GM18511 (cell line): ENCODE results near the gene STAT5A.

Experiments
- ATAC-seq: cut with Tn5 transposase; IDR thresholded peaks from one replicate; pipeline ENCODE4 v1.9.1; 2021; ENCODE audit warnings: mild to moderate bottlenecking, moderate library complexity; ENCODE audit not compliant: unreplicated experiment

Gene STAT5A

DNA sequence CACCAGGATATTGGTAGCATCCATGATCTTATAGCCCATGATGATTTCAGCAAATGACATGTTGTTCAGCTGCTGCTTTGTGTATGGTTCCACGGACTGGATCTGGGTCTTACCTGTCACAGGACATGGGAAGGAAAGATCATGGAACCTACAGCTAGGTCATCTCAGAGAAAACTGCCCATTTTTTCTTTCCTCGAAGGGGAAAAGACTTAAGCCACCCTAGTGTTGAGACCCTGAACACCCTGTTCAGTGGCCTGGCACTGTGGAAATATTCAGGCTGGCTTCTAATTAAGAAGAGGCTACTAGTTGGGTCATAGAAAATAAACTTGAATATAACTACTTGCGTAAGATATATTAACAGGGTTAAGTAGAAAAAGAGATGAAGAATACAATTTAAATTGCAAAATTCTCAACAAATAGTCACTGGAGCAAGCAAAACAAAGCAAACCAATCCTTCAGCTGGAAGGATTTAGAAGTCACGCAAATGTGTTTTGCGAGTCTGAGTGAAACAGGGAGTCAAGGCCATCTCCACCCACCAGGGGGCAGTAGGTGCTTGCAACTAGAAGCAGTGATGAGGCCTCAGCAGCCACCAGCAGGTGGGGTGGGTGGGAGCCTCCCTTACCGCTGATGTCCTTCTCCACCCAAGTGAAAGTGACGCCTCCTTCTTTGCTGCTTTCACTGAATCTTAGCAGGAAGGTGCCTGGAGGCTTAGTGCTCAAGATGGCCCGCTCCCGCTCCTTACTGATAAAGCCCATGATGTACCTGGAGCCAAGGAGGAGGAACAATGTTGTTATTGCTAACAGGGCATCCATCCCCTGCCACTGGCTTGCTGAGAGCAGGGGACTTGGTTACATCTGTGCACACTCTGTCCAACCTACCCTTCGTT lies 34.3 kb downstream of the STAT5A start:
- ATAC-seq, result peak; percentile 48

DNA sequence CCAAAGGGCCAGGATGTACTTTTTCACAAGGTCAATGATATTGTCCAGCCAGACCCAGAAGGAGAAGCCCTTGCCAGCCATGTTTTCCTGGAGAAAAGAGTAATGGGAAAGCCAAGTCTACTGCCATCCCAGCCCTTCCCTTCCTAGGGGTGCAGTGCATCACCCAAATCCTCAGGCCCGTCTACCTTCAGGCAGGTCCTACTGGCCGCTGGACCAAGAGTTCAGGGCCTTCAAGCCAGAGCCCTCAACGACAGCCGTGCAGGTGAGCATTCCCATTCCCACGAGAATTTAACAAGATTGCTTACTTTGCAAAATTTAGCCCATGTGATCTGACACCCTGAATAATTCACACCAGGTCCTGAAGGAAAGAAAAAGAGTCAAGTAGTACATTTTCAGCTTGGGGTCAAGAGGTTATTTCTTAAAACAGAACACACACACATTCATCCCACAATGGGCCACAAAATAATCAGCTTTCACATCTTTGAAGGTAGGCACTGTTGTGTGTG lies 35.0 kb downstream of the STAT5A start:
- ATAC-seq, result no peak

DNA sequence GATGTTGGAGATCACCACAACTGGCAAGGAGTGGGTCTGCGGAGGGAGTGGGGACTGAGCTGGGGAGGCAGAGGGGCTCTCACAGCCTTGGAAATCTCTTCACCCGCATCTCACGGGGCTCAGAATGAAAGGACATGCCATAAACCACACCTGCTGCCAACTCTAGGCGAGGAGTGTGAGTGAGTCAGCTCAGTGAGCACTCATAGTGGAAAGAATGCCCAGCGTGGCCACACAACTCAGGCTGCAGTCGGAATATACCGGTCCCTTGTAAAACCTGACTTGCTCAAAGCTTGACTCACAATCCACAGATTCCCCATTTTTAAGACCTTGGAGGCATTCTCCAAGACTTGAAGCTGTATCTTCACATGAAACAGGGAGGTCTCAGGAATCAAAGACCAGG lies 36.7 kb downstream of the STAT5A start:
- ATAC-seq, result no peak

DNA sequence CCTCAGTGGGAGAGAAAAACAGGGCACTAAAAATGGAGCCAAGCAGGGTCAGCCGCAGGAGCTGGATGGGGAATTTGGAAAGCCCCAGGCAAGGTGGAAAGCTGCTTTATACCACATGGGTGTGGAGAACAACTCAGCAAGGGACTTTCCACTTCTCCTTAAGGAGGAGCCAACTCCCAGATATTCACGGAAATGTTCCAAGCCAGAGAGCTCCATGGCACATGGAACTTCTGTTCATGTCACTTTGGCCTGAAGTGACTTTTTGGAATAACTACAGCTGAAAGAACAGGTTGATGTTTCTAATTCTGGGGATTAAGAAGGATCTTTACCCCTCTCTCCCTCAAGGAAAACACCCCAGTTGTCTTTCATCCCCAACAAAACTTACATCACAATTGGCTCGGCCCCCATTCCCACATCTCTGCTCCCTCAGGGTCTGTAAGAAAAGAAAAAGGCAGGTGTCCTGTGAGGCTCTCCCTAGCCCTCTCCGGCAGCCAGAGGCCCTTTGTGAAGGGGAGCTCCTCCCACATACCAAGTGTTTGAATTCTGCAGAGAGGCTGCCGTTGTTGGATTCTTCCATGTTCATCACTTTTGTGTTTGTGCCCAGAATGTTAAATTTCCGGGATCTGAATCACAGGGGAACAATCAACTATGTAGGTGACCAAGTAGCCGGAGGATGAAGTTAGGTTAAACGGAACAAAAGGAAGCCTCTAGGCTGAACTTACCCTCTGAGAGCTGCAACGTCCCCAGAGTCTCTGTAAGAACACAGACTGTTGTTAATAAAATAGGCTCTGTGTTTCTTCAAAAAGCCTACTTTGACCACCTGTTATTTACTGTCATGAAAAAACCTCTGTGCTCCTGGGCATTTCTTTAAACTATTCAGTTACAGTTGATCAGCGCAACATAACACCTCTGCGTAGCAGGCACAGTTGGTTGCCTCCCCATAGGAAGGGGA lies 41.0 kb downstream of the STAT5A start:
- no peak for ATAC-seq

DNA sequence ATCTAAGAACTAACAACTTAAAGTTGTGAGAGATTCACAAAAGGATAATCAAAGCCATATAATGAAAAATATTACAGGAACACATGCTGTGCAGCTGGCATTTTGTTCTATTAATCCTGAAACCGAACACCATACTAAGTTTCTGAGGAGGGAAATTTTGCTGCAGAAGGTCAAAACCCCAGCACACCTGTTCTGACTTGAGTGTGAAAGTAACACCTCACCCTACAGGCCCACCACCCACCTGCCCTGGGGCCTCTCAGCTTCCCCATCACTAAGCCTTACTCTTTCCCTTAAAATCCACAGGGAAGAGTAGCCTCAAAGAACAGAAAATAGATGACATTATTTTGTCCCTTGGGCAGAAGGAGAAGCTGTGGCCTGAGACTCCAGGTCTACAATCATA lies 44.8 kb downstream of the STAT5A start:
- ATAC-seq, result no peak

DNA sequence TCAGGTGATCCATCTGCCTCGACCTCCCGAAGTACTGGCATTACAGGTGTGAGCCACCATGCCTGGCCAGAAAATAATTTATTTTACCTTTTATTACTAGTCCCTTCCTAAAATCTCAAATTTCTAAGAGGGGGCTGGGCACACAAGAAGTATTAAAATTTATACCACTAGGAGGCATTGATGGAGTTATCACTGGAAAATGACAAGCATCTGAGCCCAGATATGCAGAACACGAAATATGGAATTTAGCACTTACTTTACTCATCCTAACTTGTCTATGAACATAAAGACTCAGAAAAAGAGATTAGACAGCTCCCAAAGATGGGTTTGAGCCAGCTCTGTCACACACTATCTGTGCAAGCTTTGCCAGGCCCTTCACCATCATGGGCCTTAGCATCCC lies 46.4 kb downstream of the STAT5A start:
- no peak for ATAC-seq

DNA sequence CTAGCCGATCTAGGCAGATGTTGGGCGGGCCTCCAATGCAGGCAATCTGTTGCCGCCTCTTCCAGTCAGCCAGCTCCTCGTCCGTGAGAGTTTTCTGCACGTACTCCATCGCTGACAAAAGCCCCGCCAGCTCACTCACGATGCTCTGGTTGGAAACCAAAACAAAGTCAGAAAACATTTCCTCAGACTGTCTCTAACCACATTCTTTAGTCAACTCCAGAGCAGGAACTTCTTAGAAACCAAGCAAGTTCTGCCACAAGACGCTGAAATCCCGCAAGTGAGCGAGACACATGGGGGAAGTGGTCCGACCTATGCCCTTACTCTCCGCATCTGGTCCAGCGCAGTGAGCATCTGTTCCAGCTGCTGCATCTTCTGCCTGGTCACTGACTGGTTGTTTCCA lies 49.1 kb downstream of the STAT5A start:
- ATAC-seq, result peak; percentile 71

DNA sequence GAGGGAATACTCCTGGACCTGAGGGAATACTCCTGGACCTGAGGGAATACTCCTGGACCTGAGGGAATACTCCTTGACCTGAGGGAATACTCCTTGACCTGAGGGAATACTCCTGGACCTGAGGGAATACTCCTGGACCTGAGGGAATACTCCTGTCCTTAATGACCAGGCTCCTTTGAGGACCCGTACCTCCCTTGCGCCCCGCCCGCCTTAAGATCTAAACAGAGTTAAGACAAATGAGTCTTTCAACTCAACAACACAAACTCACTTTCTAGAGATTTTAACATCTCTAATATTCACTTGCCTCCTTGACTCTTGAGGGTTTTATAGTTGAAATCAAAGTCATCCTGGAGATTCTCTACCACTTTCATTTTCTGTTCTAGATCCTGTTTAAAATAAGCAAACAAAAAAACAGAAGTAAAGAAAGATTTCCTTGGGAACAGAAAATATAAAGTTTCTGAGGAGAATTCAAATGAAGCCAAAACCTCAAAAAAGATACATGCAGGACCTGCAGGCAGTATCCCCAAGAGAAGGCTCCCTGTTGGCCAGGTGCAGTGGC lies 50.2 kb downstream of the STAT5A start:
- no peak for ATAC-seq

DNA sequence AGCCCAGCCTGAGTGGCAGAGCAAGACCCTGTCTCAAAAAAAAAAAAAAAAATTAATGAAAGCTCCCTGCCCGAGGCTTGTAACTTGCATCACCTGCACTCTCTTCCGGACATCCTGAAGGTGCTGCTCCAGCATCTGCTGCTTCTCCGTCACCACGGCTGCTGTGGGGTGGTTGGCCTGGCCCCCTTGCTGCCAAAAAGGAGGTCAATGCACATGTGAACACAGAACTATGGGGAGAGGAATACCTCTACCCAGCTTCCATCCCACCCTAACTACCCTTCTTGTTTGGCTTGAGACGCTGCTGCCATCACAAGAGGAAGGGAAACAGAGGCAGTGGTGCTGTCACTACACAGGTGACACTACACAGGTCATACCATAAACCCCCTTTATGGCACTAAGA lies 50.9 kb downstream of the STAT5A start:
- ATAC-seq, result no peak

DNA sequence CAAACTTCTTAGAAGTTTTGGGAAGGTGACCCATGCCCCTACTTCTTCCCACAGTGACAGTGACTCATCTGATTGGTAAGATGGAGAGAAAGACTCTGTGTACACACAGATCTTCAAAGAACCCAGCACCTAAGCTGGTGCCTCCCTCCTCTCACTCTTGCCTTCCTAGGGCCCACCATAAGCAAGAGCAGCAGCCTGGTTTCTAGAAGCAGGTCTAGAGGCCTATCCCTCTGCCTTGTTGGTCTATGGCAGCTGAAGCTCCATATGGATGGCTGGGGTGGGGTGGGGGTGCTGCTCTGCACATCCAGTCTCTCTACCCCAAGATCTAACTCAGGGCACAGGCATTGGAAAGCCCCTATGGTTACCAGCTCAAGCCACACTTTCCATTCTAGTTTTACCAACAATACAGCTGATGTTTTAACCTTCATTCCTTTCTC lies 52.4 kb downstream of the STAT5A start:
- ATAC-seq, result no peak

DNA sequence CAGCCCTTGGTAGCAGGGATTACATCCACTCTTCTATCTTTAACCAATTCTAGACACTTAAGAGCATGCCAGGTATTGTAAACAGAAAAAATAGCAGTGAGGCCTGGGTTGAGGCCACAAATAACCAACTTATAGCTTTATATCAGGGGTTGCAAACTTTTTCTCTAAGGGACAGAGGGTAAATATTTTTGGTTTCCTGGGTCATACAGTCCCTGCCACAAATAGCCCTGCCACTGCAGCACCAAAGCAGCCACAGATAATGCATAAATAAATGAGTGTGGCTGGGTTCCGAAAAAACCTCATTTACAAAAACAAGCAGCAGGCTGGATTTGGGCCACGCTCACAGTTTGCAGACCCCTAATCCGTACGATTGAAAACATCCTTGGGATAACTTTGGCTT lies 53.3 kb downstream of the STAT5A start:
- no peak for ATAC-seq

DNA sequence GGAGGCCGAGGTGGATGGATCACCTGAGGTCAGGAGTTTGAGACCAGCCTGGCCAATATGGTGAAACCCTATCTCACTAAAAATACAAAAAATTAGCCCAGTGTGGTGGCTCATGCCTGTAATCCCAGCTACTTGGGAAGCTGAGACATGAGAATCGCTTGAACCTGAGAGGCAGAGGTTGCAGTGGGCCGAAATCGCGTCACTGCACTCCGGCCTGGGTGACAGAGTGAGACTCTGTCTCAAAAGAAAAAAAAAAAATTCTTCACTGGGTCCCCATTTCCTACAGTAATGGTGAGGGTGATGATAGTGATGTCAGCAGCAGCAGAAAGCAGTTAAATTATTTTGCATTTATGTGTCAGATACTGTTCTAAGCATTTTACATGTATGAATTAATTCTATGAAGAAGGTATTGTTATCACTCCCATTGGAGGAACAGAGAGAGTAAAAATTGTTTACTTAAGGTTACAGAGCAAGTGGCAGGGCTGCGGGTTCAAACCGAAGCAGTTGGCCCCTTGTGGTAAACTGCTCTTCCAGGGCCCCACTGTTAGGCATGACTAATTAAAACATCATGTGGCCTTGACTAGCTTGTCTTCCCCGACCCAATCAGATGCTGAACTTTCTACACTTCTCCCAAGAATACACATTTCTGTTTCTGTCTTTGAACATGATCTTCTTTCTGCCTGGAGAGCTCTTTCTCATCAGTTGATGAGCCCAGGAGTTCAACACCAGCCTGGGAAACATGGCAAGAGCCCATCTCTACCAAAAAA lies 54.1 kb downstream of the STAT5A start:
- ATAC-seq, result no peak

DNA sequence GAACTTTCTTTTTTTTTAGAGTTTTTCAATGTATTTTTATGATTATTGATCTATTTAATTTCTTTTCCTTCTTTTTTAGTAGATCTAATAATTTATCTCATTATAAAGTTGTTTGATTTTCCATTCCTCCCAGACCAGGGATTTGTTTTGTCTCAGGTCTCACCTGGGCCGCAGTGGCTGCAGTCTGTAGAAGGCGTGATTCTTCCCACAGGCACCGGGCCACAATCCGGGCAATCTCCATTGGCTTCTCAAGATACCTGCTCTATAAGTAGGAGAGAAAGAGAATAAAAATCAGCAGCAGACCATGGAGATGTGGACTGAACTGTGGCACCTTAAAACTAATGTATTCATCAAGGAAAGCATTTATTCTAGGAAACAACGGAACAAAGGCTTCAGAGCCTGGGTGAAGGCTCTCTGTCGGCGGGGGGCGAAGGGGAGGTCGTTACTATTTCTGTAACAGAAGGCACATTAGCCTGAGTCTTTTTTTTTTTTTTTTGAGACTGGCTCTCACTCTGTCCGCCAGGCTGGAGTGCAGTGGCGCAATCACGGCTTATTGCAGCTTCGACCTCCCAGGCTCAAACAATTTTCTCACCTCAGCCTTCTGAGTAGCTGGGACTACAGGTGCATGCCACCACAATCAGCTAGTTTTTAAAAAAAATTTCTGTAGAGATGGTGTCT lies 57.2 kb downstream of the STAT5A start:
- ATAC-seq, result no peak

DNA sequence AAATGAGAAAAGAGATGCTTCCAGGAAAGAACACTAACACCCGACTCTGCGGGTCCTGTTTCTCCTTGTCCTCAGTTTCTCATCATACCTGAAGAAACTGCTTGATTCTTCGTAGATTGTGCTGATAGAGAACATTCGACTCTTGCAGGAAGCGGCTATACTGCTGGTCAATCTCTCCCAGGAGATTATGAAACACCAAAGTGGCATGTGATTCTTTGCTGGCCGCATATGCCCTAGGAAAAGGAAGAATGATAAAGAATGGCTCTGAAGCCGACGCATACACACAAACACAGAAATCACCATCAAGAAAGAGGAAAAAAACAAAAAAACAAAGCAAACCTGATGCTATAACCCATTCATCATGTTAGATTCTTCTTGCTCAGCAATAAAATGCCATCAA lies 58.2 kb downstream of the STAT5A start:
- no peak for ATAC-seq

DNA sequence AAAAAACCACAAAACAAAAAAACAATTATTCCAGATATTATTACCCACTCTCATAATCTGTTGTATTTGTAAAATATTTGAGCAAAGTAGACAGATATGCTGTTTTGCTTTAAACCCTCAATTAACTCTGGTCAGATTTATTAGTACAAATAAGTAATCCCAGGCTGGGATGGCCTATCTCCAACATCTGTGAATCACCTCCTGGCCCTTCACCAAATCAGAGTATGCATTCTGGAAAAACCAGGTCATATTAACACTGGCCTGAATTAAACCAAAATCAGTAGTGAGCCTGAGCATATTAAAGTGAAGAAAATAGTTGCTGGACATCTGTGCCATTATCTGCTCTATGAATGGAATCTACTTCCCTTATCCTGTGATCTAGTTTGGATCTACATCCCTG lies 58.9 kb downstream of the STAT5A start:
- ATAC-seq, result no peak

DNA sequence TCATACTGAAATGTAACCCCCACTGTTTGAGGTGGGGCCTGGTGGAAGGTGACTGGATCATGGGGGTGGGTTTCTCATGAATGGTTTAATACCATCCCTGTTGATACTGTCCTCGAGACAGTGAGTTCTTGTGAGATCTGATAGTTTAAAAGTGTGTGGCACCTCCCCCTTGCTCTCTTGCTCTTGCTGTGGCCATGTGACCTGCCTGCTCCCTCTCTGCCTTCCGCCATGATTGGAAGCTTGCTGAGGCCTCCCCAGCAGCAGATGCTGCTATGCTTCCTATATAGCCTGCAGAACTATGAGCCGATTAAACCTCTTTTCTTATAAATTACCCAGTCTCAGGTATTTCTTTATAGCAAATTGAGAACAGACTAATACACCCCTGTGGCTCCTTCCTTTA lies 59.3 kb downstream of the STAT5A start:
- no peak for ATAC-seq

DNA sequence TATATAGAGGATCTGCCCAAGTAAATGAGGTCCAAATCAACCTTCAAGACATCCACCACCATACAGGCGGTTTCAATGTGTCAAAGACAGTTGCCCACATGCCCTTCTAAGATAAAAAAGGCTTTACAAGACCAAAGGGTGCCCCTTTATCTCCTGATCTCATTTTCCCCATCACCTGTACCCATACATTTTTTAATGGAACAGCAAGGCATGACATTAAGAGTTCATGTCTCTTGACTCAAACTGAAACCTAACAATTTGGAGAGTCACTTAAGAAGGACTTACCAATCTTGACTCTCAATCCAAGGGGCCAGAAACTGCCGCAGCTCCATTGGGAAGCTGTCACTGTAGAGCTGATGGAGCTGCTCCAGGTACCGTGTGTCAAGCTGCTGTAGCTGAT lies 59.8 kb downstream of the STAT5A start:
- ATAC-seq, result no peak

DNA sequence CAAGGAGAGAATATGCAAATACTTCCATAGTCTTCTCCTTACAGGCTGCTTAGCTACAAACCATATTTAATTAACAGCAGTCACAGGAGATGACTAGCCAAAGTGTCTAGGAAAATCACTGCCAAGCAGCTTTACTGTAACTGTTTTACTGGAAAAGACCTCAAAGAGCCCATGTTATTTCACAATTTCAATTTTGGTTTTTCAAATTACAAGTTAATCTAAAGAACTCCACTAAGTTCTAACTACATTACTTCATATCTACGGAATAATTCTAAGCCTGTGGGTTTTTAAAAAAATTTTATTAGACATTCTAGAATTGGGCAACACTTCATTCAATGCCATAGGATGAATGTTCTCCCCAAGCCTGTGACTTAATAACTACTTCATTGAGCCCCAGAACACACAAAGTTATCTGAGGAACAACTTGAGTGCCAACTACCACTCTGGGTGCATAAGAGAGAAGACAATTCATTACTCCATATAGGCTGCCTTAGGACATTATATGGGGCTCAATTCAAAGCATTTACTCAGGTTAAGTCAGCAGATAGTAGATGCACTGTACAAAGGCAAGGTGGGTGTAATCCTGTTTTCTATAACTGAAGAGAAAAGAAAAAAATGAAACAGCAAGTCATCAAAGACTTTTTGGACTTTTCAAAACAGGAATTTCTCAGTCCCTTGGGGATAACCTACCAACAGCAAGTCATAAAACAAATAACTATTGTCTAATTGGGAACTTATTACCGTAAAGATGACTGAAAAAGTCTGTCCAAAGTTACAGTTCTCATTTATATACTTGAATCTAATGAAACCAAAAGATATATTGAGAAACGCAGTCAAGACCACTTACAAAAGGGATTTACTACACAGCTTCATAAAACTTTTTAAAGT lies 66.9 kb downstream of the STAT5A start:
- no peak for ATAC-seq

DNA sequence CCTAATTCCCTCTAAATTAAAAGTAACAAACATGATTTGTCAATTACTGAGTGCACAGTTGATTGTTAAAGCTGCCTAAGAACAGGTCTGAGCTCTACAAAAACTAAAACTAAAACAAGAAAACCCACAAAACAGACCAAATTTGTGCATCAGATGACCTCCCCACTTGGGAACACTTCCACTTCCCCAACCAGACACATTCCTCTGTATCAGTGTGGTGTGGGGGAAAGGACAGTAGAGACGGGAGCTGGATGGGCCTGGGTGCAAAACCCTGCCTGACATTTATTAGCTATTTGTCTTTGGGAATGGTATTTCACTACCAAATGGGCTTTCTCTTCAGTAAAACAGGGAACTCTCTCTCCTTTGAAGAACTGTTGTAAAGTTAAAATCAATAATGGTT lies 70.1 kb downstream of the STAT5A start:
- no peak for ATAC-seq
